ENCODE measurements around the gene TTLL7.
A peak's percentile ranks its signal among the peaks of the same experiment; 100 is the strongest.

The TTLL7 gene

DNA sequence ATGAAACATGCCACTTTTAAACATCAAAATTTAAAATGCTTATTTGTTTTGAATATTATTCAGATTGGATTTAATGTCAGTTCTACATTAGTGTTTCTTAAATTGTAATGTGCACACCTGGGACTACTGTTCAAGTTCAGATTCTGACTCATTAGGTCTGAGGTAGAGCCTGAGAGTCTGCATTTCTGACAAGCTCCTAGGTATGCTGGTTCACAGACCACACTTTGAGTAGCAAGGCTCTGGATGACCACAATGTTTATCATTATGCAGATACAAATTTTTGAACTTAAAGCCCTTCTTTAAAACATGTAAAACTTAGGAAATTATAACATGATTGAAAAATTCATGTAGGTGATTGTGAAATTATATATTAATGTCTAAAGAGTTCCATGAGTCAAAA lies 40.2 kb downstream of the TTLL7 start:
- Histone ChIP-seq H3K27ac (ENCODE audit: low read depth, low read length) (no peak overlapping the region), H3K9ac (ENCODE audit: low read length) (no peak overlapping the region), H4K91ac (ENCODE audit: low read depth, low read length) (no peak overlapping the region), H3K14ac (ENCODE audit: low read length) (no peak overlapping the region), H4K8ac (ENCODE audit: low read depth, low read length) (no peak overlapping the region), H4K12ac (ENCODE audit: low read depth, low read length) (no peak overlapping the region), H2AFZ (ENCODE audit: insufficient read depth, low read length, poor library complexity) (no peak overlapping the region), H2AK5ac (ENCODE audit: low read length) (no peak overlapping the region), H3K4me1 (ENCODE audit: control insufficient read depth in 1 of 2, insufficient read depth in 2 of 2, low read length in 2 of 2) (no peaks in the 10 kb centered on the region), H3K36me3 (ENCODE audit: control insufficient read depth in 1 of 2, insufficient read depth in 2 of 2, low read length in 2 of 2) (no peaks in the 10 kb centered on the region), H2BK12ac (ENCODE audit: low read length) (no peak overlapping the region), H3K79me2 (ENCODE audit: control insufficient read depth, insufficient read depth, low read length, poor library complexity) (no peaks in the 10 kb centered on the region), H3K79me1 (ENCODE audit: low read length) (no peaks in the 10 kb centered on the region), H3K27me3 (ENCODE audit: insufficient read depth, low read length) (no peaks in the 10 kb centered on the region), H2BK5ac (ENCODE audit: low read depth, low read length, poor library complexity) (no peak overlapping the region), H2BK120ac (ENCODE audit: insufficient read depth, low read length, poor library complexity) (no peak overlapping the region), H3K9me3 (ENCODE audit: insufficient read depth, low read depth, low read length) (no peaks in the 10 kb centered on the region), H3K4ac (ENCODE audit: low read depth, low read length) (no peak overlapping the region), H3K18ac (ENCODE audit: low read length) (no peak overlapping the region), H3K23ac (ENCODE audit: low read length) (no peak overlapping the region), H3K4me2 (ENCODE audit: low read length) (no peak overlapping the region), H3K4me3 (ENCODE audit: low read depth, low read length) (no peak overlapping the region)
- no peak for DNase-seq

DNA sequence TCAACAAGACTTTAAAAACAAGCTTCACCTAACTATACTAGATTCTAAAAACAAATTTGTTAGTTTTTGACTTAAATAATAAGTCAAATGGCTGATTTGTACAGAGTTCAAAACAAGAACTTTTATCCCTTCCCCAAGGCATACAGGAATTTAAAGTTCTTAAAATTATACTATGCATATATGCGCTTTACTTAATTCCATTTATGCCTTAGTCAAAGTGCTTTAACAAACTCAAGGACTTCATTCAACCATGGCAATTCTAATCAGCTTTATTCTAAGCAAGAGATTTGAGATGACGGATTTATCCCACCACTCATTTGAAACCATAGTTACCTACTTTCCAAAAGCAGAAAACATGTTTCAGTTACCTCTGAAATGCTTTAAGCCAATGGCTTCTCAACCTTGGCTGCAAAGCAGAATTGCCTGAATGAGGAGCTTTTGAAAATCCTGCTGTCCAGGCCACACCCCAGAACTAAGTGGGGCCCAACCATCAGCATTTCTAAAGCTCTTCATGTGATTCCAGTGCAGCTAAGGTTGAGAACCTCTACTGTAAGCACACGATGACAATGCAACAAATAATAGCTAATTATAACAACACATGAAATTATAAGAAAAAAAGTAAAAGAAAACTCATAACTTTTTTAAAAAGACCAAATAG lies 44.6 kb downstream of the TTLL7 start:
- no peak overlapping the region for H3K18ac ChIP-seq (ENCODE audit: low read length)
- H3K4me2 ChIP-seq (ENCODE audit: low read length), result no peak overlapping the region
- no peak for DNase-seq
- no peak overlapping the region for H4K91ac ChIP-seq (ENCODE audit: low read depth, low read length)
- no CpG with 5 or more reads among the region's 3 CpGs for WGBS (ENCODE audit: extremely low coverage, insufficient coverage, insufficient read length)
- H2AK5ac ChIP-seq (ENCODE audit: low read length), result no peak overlapping the region
- H3K23ac ChIP-seq (ENCODE audit: low read length), result no peak overlapping the region
- no peak overlapping the region for H4K8ac ChIP-seq (ENCODE audit: low read depth, low read length)
- H3K36me3 ChIP-seq (ENCODE audit: control insufficient read depth in 1 of 2, insufficient read depth in 2 of 2, low read length in 2 of 2), result no peaks in the 10 kb centered on the region
- H3K27me3 ChIP-seq (ENCODE audit: insufficient read depth, low read length), result no peaks in the 10 kb centered on the region
- H3K4ac ChIP-seq (ENCODE audit: low read depth, low read length), result no peak overlapping the region
- no peaks in the 10 kb centered on the region for H3K4me1 ChIP-seq (ENCODE audit: control insufficient read depth in 1 of 2, insufficient read depth in 2 of 2, low read length in 2 of 2)
- H2BK12ac ChIP-seq (ENCODE audit: low read length), result no peak overlapping the region
- no peak overlapping the region for H2AFZ ChIP-seq (ENCODE audit: insufficient read depth, low read length, poor library complexity)
- H2BK120ac ChIP-seq (ENCODE audit: insufficient read depth, low read length, poor library complexity), result no peak overlapping the region
- no peaks in the 10 kb centered on the region for H3K79me1 ChIP-seq (ENCODE audit: low read length)
- no peak overlapping the region for H4K12ac ChIP-seq (ENCODE audit: low read depth, low read length)
- H3K27ac ChIP-seq (ENCODE audit: low read depth, low read length), result no peak overlapping the region
- no peaks in the 10 kb centered on the region for H3K9me3 ChIP-seq (ENCODE audit: insufficient read depth, low read depth, low read length)
- no peaks in the 10 kb centered on the region for H3K79me2 ChIP-seq (ENCODE audit: control insufficient read depth, insufficient read depth, low read length, poor library complexity)
- no peak overlapping the region for H3K9ac ChIP-seq (ENCODE audit: low read length)
- H2BK5ac ChIP-seq (ENCODE audit: low read depth, low read length, poor library complexity), result no peak overlapping the region
- H3K14ac ChIP-seq (ENCODE audit: low read length), result no peak overlapping the region
- no peak overlapping the region for H3K4me3 ChIP-seq (ENCODE audit: low read depth, low read length)

DNA sequence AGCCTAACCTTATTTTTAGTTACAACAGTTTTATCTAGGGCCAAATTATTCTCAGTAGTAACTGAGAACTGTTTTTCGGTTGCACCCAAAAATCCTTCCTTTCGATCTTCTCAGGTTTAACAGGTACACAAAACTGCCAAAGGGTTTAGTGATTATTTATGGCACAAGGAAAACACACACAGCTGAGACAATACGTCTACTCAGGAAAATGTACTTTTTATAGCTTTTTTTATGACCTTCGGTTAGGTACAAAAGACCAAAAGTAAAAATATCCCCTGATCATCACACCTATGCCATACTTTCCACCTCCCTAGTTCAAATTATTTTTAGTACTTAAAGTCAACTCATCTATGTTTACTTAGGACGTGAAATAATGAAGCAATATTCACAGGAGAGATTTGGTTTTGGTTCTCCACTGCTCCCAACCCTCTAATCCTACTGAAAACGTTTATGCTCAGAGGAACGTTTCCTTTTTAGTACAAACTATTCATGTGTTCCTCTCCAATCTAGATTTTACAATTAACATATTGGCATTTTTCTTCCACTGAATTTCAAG lies 48.7 kb downstream of the TTLL7 start:
- Histone ChIP-seq H3K9me3 (ENCODE audit: insufficient read depth, low read depth, low read length) (no peaks in the 10 kb centered on the region), H3K4me1 (ENCODE audit: control insufficient read depth in 1 of 2, insufficient read depth in 2 of 2, low read length in 2 of 2) (no peaks in the 10 kb centered on the region), H3K79me2 (ENCODE audit: control insufficient read depth, insufficient read depth, low read length, poor library complexity) (no peaks in the 10 kb centered on the region), H3K23ac (ENCODE audit: low read length) (no peak overlapping the region), H3K79me1 (ENCODE audit: low read length) (no peaks in the 10 kb centered on the region), H2BK120ac (ENCODE audit: insufficient read depth, low read length, poor library complexity) (no peak overlapping the region), H3K27me3 (ENCODE audit: insufficient read depth, low read length) (no peaks in the 10 kb centered on the region), H2AK5ac (ENCODE audit: low read length) (no peak overlapping the region), H4K91ac (ENCODE audit: low read depth, low read length) (no peak overlapping the region), H3K9ac (ENCODE audit: low read length) (no peak overlapping the region), H3K4me3 (ENCODE audit: low read depth, low read length) (no peak overlapping the region), H4K8ac (ENCODE audit: low read depth, low read length) (no peak overlapping the region), H2AFZ (ENCODE audit: insufficient read depth, low read length, poor library complexity) (no peak overlapping the region), H3K14ac (ENCODE audit: low read length) (no peak overlapping the region), H3K27ac (ENCODE audit: low read depth, low read length) (no peak overlapping the region), H3K36me3 (ENCODE audit: control insufficient read depth in 1 of 2, insufficient read depth in 2 of 2, low read length in 2 of 2) (no peaks in the 10 kb centered on the region), H3K4ac (ENCODE audit: low read depth, low read length) (no peak overlapping the region), H4K12ac (ENCODE audit: low read depth, low read length) (no peak overlapping the region), H2BK12ac (ENCODE audit: low read length) (no peak overlapping the region), H2BK5ac (ENCODE audit: low read depth, low read length, poor library complexity) (no peak overlapping the region), H3K4me2 (ENCODE audit: low read length) (no peak overlapping the region), H3K18ac (ENCODE audit: low read length) (no peak overlapping the region)
- no CpG with 5 or more reads among the region's 7 CpGs for WGBS (ENCODE audit: extremely low coverage, insufficient coverage, insufficient read length)
- DNase-seq, result no peak

DNA sequence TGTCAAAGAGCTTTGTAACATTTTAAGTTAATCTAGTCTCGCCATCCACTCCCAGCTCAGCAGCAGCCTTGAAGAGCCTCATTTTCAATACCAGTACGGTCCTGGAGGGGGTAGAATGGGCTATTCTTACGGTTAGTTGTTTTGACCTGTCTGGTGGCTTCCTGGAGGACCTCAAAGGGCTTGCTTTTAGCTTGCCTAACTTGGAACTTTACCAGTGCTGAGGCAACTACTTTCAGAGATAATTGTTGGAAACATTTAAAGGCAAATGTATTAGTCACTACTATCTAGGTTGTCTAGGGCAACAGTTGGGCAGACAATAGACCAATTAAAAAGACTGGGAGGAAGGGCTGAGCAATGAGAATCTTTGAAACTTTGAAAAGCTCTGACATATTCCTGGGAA lies 56.0 kb downstream of the TTLL7 start:
- Histone ChIP-seq H3K14ac (ENCODE audit: low read length) (no peak overlapping the region), H3K79me1 (ENCODE audit: low read length) (no peaks in the 10 kb centered on the region), H3K36me3 (ENCODE audit: control insufficient read depth in 1 of 2, insufficient read depth in 2 of 2, low read length in 2 of 2) (no peaks in the 10 kb centered on the region), H3K4me1 (ENCODE audit: control insufficient read depth in 1 of 2, insufficient read depth in 2 of 2, low read length in 2 of 2) (no peaks in the 10 kb centered on the region), H2BK5ac (ENCODE audit: low read depth, low read length, poor library complexity) (no peak overlapping the region), H2BK12ac (ENCODE audit: low read length) (no peak overlapping the region), H4K8ac (ENCODE audit: low read depth, low read length) (no peak overlapping the region), H3K4me2 (ENCODE audit: low read length) (no peak overlapping the region), H4K91ac (ENCODE audit: low read depth, low read length) (no peak overlapping the region), H3K79me2 (ENCODE audit: control insufficient read depth, insufficient read depth, low read length, poor library complexity) (no peaks in the 10 kb centered on the region), H3K23ac (ENCODE audit: low read length) (no peak overlapping the region), H4K12ac (ENCODE audit: low read depth, low read length) (no peak overlapping the region), H3K27me3 (ENCODE audit: insufficient read depth, low read length) (no peaks in the 10 kb centered on the region), H3K27ac (ENCODE audit: low read depth, low read length) (no peak overlapping the region), H3K4ac (ENCODE audit: low read depth, low read length) (no peak overlapping the region), H3K18ac (ENCODE audit: low read length) (no peak overlapping the region), H3K9ac (ENCODE audit: low read length) (no peak overlapping the region), H2AK5ac (ENCODE audit: low read length) (no peak overlapping the region), H3K9me3 (ENCODE audit: insufficient read depth, low read depth, low read length) (no peaks in the 10 kb centered on the region), H3K4me3 (ENCODE audit: low read depth, low read length) (no peak overlapping the region), H2BK120ac (ENCODE audit: insufficient read depth, low read length, poor library complexity) (no peak overlapping the region), H2AFZ (ENCODE audit: insufficient read depth, low read length, poor library complexity) (no peak overlapping the region)
- DNase-seq, result peak; percentile 1 to 37
- WGBS (ENCODE audit: extremely low coverage, insufficient coverage, insufficient read length), result no CpG with 5 or more reads among the region's 3 CpGs
